GM23338 (cell line): ENCODE measurements around the gene CASP7. TPM values are rescaled to one million over a fixed set of nuclear protein-coding genes. Genes with fewer than 3 reads are reported as not detected.

Experiments
- ATAC-seq: fragments of 200-7000 bp; cut with Tn5 transposase; 3 replicates; pipeline ENCODE4 v1.9.1; 2020
- DNase-seq: peaks from one replicate; pipeline ENCODE4 v3.0.0-alpha.2; 2015; ENCODE audit warnings: low spot score
- H2AFZ ChIP-seq: fragments of 200-600 bp; sonication (generic); 2 replicates; pipeline ENCODE4 v1.8.0; 2016; ENCODE audit warnings: antibody characterized with exemption, mild to moderate bottlenecking, moderate library complexity
- H3F3A ChIP-seq: fragments of 200-600 bp; sonication (generic); replicated peaks from 2 replicates; pipeline ENCODE4 v1.8.0; 2017; ENCODE audit warnings: antibody characterized with exemption, mixed run types, low read depth
- H3K27ac ChIP-seq: fragments of 200-600 bp; sonication (generic); 2 replicates; pipeline ENCODE4 v1.6.1; 2016; ENCODE audit warnings: low read depth
- H3K27me3 ChIP-seq: fragments of 200-600 bp; sonication (generic); 2 replicates; pipeline ENCODE4 v1.8.0; 2016; ENCODE audit warnings: mild to moderate bottlenecking, mixed run types, moderate library complexity; ENCODE audit not compliant: insufficient read depth
- H3K36me3 ChIP-seq: fragments of 200-600 bp; sonication (generic); 2 replicates; pipeline ENCODE4 v1.8.0; 2016; ENCODE audit warnings: mild to moderate bottlenecking; ENCODE audit not compliant: insufficient read depth
- H3K4me1 ChIP-seq: fragments of 200-600 bp; sonication (generic); 2 replicates; pipeline ENCODE4 v1.8.0; 2016; ENCODE audit warnings: mild to moderate bottlenecking, moderate library complexity; ENCODE audit not compliant: insufficient read depth
- H3K4me2 ChIP-seq: fragments of 200-600 bp; sonication (generic); 2 replicates; pipeline ENCODE4 v1.7.1; 2017; ENCODE audit warnings: mixed run types
- H3K4me3 ChIP-seq: fragments of 200-600 bp; sonication (generic); 2 replicates; pipeline ENCODE4 v1.6.1; 2016; ENCODE audit warnings: mixed run types
- H3K79me2 ChIP-seq: fragments of 200-600 bp; sonication (generic); replicated peaks from 2 replicates; pipeline ENCODE4 v1.8.0; 2017; ENCODE audit warnings: mild to moderate bottlenecking; ENCODE audit not compliant: insufficient read depth
- H3K9me2 ChIP-seq: fragments of 200-600 bp; sonication (generic); 2 replicates; pipeline ENCODE4 v1.8.0; 2017; ENCODE audit not compliant: insufficient read depth
- H4K20me1 ChIP-seq: fragments of 200-600 bp; sonication (generic); replicated peaks from 2 replicates; pipeline ENCODE4 v1.8.0; 2017; ENCODE audit warnings: mild to moderate bottlenecking; ENCODE audit not compliant: insufficient read depth
- H3K27ac Mint-ChIP-seq: 2 replicates; pipeline ENCODE4 v1.8.0; 2020; ENCODE audit warnings: inconsistent platforms, mild to moderate bottlenecking, moderate library complexity, mixed read lengths
- H3K27me3 Mint-ChIP-seq: 3 replicates; pipeline ENCODE4 v1.8.0; 2022; ENCODE audit warnings: low read depth, mild to moderate bottlenecking, moderate library complexity, mixed read lengths, inconsistent platforms; ENCODE audit not compliant: insufficient read depth, poor library complexity
- H3K36me3 Mint-ChIP-seq: 3 replicates; pipeline ENCODE4 v1.8.0; 2021; ENCODE audit warnings: low read depth, mild to moderate bottlenecking, inconsistent platforms, moderate library complexity, mixed read lengths
- H3K4me1 Mint-ChIP-seq: 3 replicates; pipeline ENCODE4 v1.8.0; 2020; ENCODE audit warnings: mild to moderate bottlenecking, inconsistent platforms, mixed read lengths
- H3K4me3 Mint-ChIP-seq: 3 replicates; pipeline ENCODE4 v1.8.0; 2021; ENCODE audit warnings: moderate library complexity, mild to moderate bottlenecking, inconsistent platforms, mixed read lengths
- H3K9me3 Mint-ChIP-seq: 3 replicates; pipeline ENCODE4 v1.8.0; 2020; ENCODE audit warnings: moderate library complexity, mild to moderate bottlenecking, inconsistent platforms, mixed read lengths
- CREB1 ChIP-seq: fragments of 250-450 bp; sonication (Bioruptor Pico); IDR thresholded peaks from 2 replicates; pipeline ENCODE4 v1.5.0; 2020; ENCODE audit warnings: low read depth, mild to moderate bottlenecking, moderate library complexity
- CTCF ChIP-seq, 2 experiments: fragments of 200-600 bp in 1 of 2; sonication (generic) in 1 of 2; conservative IDR thresholded peaks; 2 replicates each; pipeline versions ENCODE4 v1.5.1 to v1.6.1; 2016 to 2017; ENCODE audit warnings: antibody characterized with exemption in 2 of 2, low read depth in 2 of 2, mild to moderate bottlenecking in 2 of 2, moderate library complexity in 1 of 2
- ETS1 ChIP-seq: IDR thresholded peaks from 2 replicates; pipeline ENCODE4 v1.6.1; 2016; ENCODE audit warnings: antibody characterized with exemption
- EZH2 ChIP-seq: fragments of 200-600 bp; sonication (generic); IDR thresholded peaks from one replicate; pipeline ENCODE4 v1.8.0; 2017; ENCODE audit warnings: antibody characterized with exemption, mild to moderate bottlenecking, low read depth; ENCODE audit not compliant: unreplicated experiment
- EZH2phosphoT487 ChIP-seq: fragments of 200-600 bp; sonication (generic); IDR thresholded peaks from one replicate; pipeline ENCODE4 v1.8.1; 2018; ENCODE audit warnings: antibody characterized with exemption; ENCODE audit not compliant: unreplicated experiment
- JUNB ChIP-seq: IDR thresholded peaks from one replicate; pipeline ENCODE4 v1.6.1; 2016; ENCODE audit warnings: antibody characterized with exemption; ENCODE audit not compliant: unreplicated experiment
- NANOG ChIP-seq: IDR thresholded peaks from 2 replicates; pipeline ENCODE4 v1.6.1; 2016; ENCODE audit warnings: antibody characterized with exemption, borderline replicate concordance
- POLR2AphosphoS5 ChIP-seq: IDR thresholded peaks from 2 replicates; pipeline ENCODE4 v1.6.1; 2016; ENCODE audit warnings: antibody characterized with exemption, low read depth
- REST ChIP-seq: IDR thresholded peaks from one replicate; pipeline ENCODE4 v1.6.1; 2018; ENCODE audit warnings: antibody characterized with exemption; ENCODE audit not compliant: unreplicated experiment
- STAT1 ChIP-seq: IDR thresholded peaks from one replicate; pipeline ENCODE4 v1.6.1; 2016; ENCODE audit warnings: antibody characterized with exemption; ENCODE audit not compliant: unreplicated experiment
- ZNF114 ChIP-seq: fragments of 250-450 bp; sonication (Bioruptor Pico); IDR thresholded peaks from 2 replicates; pipeline ENCODE4 v1.5.0; 2020; ENCODE audit warnings: mild to moderate bottlenecking, moderate library complexity
- polyA plus RNA-seq: library from polyadenylated mRNA; unstranded; fragments of >200 nt; fragmentation: Nextera tagmentation; extraction: Ambion mirVana; gene quantifications from 2 replicates; pipeline ENCODE4 v1.2.1, GENCODE V29; 2016
- total RNA-seq: library from RNA; depleted of rRNA; stranded (reverse); fragments of >200 nt; shearing (Covaris generic); gene quantifications from 2 replicates; pipeline ENCODE4 v1.2.3, GENCODE V29; 2014

The CASP7 gene
- total and polyA plus RNA-seq, 2 experiments from 2014 or later, result 2.1 to 7.0 TPM

- TF ChIP-seq ZNF114 (no peak), NANOG (no peak), EZH2phosphoT487 (no peak), REST (no peak), POLR2AphosphoS5 (no peak)
These were observed 82.4 kb downstream of the CASP7 start (continued) for GRCh38 chr10:113762083-113762482.

GRCh38 chr10:113764582-113764981 lies 84.9 kb downstream of the CASP7 start:
- H3K27me3 Mint-ChIP-seq, result no peaks in the 10 kb centered on the region
- TF ChIP-seq JUNB (no peak), CTCF (conservative IDR thresholded peaks at IDR 0.05; ENCODE audit: low read depth in 2 of 2) (no peak), EZH2 (no peak), STAT1 (no peak), CREB1 (CRISPR knock-in tag) (no peak), ETS1 (no peak), REST (no peak), ZNF114 (no peak), NANOG (no peak)
- Histone ChIP-seq H3K27me3 (no peaks in the 10 kb centered on the region), H3K4me3 (no peak overlapping the region), H3K79me2 (no peaks in the 10 kb centered on the region), H2AFZ (no peak overlapping the region), H3K27ac (no peak overlapping the region), H3K36me3 (no peaks in the 10 kb centered on the region), H3K4me1 (no peaks in the 10 kb centered on the region), H3K9me2 (no peaks in the 10 kb centered on the region), H4K20me1 (no peaks in the 10 kb centered on the region), H3K4me2 (no peak overlapping the region), H3F3A (no peaks in the 10 kb centered on the region)
- H3K36me3 Mint-ChIP-seq, result no peaks in the 10 kb centered on the region
- no peaks in the 10 kb centered on the region for H3K4me1 Mint-ChIP-seq
- ATAC-seq, result no peak
- peaks cover 9% of the 10 kb centered on the region for H3K9me3 Mint-ChIP-seq
- no peak overlapping the region for H3K27ac Mint-ChIP-seq
- no peak overlapping the region for H3K4me3 Mint-ChIP-seq
- no peak for DNase-seq
